Measurements from ENCODE around the gene NUP214. TPM values are rescaled to one million over a fixed set of nuclear protein-coding genes. Genes with fewer than 3 reads are reported as not detected.

The NUP214 gene
- total RNA-seq, 1 experiment from 2014 or later = 64.2 TPM

DNA sequence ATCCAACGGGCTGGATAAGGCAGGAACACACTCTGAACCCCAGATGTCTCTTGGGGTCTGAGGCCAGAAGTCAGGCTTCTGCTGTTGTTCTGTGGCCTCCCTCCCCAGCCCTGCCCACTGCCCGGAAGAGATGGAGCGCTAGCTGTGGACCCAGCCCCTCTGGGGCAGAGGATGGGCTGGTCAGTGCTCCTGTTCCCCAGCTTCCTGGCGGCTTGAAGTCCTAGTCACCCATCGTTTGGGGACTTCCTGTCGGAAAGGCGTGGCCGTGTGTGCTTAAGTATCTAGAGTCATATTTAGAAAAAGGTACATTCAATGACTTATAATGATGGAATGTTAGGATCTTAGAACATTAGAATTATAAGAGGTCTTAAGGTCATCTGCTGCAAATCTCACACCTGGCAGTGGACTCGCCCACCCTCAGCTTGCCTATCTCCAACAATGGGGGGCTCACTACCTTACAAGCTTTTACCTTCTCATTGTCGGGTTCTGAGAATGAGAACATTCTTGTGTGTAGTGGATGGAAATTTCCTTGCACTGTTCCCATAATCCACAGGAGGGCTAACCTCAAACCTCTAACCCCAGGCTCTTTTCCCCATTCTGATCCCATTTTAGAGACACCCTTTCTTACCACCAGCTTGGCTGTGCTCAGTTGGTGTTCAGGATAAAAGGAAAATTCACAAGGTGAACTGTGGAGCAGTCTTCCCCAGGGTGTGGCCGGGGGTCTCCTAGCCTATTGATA, 42.4 kb upstream of the NUP214 start:
- no peak overlapping the region for H3K27ac ChIP-seq (ENCODE audit: low read depth, low read length, poor library complexity, severe bottlenecking)
- BruUV-seq (replicated peaks) = no TSS peak
- no peak overlapping the region for H3K4me3 ChIP-seq (ENCODE audit: low read depth, low read length, poor library complexity, severe bottlenecking)
- POLR2A ChIA-PET (ENCODE audit: low non-redundant PET) = interaction anchor here (0.5 kb wide), 1 partner anchor 268 kb away, joined by 6 read pairs; no protein-coding TSS in a partner anchor
- H3K36me3 ChIP-seq (ENCODE audit: insufficient read depth, low read length, poor library complexity, severe bottlenecking) = no peaks in the 10 kb centered on the region
- intact Hi-C loops (cut with micrococcal nuclease; ENCODE audit: unreplicated experiment) = no loop called here
- CTCF ChIA-PET = no interaction called here
- TF ChIP-seq, protein P1, sequence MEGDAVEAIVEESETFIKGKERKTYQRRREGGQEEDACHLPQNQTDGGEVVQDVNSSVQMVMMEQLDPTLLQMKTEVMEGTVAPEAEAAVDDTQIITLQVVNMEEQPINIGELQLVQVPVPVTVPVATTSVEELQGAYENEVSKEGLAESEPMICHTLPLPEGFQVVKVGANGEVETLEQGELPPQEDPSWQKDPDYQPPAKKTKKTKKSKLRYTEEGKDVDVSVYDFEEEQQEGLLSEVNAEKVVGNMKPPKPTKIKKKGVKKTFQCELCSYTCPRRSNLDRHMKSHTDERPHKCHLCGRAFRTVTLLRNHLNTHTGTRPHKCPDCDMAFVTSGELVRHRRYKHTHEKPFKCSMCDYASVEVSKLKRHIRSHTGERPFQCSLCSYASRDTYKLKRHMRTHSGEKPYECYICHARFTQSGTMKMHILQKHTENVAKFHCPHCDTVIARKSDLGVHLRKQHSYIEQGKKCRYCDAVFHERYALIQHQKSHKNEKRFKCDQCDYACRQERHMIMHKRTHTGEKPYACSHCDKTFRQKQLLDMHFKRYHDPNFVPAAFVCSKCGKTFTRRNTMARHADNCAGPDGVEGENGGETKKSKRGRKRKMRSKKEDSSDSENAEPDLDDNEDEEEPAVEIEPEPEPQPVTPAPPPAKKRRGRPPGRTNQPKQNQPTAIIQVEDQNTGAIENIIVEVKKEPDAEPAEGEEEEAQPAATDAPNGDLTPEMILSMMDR (conservative IDR thresholded peaks at IDR 0.05; ENCODE audit: low read depth, low read length) = no peak
- no peak for TF ChIP-seq EZH2 (IDR thresholded peaks at IDR 0.05; ENCODE audit: borderline replicate concordance, low read depth, low read length, poor library complexity, severe bottlenecking)
- no peak for DNase-seq (ENCODE audit: low spot score)
- H3K27me3 ChIP-seq (replicated peaks; ENCODE audit: insufficient read depth, low read depth, low read length, poor library complexity) = peaks cover 7% of the 10 kb centered on the region
- no peaks in the 10 kb centered on the region for H3K4me1 ChIP-seq (ENCODE audit: insufficient read depth, low read length, poor library complexity, severe bottlenecking)
- H3K9me3 ChIP-seq (ENCODE audit: low read depth, low read length, poor library complexity, severe bottlenecking) = no peaks in the 10 kb centered on the region

DNA sequence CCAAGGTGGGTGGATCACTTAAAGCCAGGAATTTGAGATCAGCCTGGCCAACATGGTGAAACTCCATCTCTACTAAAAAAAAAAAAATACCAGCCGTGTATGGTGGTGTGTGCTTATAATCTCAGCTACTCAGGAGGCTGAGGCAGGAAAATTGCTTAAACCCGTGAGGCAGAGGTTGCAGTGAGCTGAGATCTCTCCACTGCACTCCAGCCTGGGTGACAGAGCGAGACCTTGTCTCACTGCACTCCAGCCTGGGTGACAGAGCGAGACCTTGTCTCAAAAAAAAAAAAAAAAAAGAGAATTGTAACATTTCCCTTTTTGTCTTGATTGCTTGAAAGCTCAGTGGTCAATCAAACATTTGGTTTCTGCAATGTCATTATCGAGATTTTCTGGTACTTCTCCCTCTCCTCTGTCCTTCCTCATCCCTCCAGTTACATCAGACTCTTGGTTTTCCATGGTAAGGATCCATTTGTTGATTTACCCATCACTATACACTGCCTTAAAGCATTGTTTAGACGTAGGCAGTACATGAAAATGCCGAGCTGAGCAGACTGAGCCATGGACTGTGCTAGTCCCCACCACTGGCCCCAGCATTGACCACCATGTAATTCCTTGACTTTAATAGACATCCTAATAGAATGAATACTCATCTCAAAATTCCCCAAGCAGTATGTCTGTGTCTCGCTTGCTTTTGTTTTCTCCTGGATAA, 40.6 kb upstream of the NUP214 start:
- Histone ChIP-seq H3K4me3 (ENCODE audit: low read depth, low read length, poor library complexity, severe bottlenecking) (no peak overlapping the region), H3K27ac (ENCODE audit: low read depth, low read length, poor library complexity, severe bottlenecking) (no peak overlapping the region), H3K36me3 (ENCODE audit: insufficient read depth, low read length, poor library complexity, severe bottlenecking) (no peaks in the 10 kb centered on the region), H3K9me3 (ENCODE audit: low read depth, low read length, poor library complexity, severe bottlenecking) (no peaks in the 10 kb centered on the region), H3K4me1 (ENCODE audit: insufficient read depth, low read length, poor library complexity, severe bottlenecking) (no peaks in the 10 kb centered on the region), H3K27me3 (replicated peaks; ENCODE audit: insufficient read depth, low read depth, low read length, poor library complexity) (peaks cover 7% of the 10 kb centered on the region)
- no peak for DNase-seq (ENCODE audit: low spot score)
- CTCF ChIA-PET = interaction anchor here (0.6 to 0.8 kb wide), 3 partner anchors 10 to 211 kb away, joined by 3 to 15 read pairs (median 4); no protein-coding TSS in a partner anchor
- BruUV-seq (replicated peaks) = no TSS peak
- intact Hi-C loops (cut with micrococcal nuclease; ENCODE audit: unreplicated experiment) = no loop called here
- POLR2A ChIA-PET (ENCODE audit: low non-redundant PET) = interaction anchor here (0.6 kb wide), 1 partner anchor 41 kb away, joined by 10 read pairs; no protein-coding TSS in a partner anchor
- TF ChIP-seq, protein P1 (conservative IDR thresholded peaks at IDR 0.05; ENCODE audit: low read depth, low read length) = no peak

DNA sequence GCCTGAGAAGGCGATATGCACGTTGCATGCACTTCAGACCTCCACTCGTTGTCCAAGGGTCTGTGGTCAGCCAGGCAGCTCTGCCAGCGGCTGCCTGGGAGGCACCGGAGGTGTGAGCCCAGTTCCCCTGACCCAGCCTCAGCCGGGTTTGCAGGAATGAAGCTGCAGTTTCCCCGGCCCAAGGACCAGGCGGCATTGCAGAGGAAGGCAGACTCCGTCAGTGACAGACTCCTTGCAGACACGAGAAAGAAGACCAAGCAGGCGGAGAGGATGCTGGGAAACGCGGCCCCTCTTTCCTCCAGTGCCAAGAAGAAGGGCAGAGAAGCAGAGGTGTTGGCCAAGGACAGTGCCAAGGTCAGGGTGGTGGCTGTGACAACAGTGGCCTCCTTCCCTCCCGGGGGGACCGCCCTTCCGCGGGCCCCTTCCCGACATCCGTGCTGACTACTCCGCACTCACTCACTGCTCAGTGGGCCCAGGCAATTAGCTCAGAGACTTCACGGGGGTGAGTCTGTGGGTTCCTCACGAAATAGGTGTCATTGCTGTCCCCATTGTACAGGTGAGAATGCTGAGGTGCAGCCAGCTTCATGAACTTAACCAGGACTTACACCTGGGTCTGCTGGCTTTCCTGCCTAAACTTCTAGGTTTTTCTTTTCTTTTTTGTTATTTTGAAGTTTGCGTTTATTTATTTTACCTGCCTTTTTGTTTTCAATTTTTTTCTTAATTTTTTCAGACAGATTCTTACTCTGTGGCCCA, 39.8 kb upstream of the NUP214 start:
- ChIA-PET CTCF (interaction anchor here (0.6 to 0.8 kb wide), 3 partner anchors 8 to 210 kb away, joined by 3 to 15 read pairs (median 9); no protein-coding TSS in a partner anchor), POLR2A (ENCODE audit: low non-redundant PET) (interaction anchor here (0.6 kb wide), 1 partner anchor 42 kb away, joined by 10 read pairs; no protein-coding TSS in a partner anchor)
- BruUV-seq (replicated peaks) = no TSS peak
- Histone ChIP-seq H3K9me3 (ENCODE audit: low read depth, low read length, poor library complexity, severe bottlenecking) (no peaks in the 10 kb centered on the region), H3K36me3 (ENCODE audit: insufficient read depth, low read length, poor library complexity, severe bottlenecking) (no peaks in the 10 kb centered on the region), H3K27ac (ENCODE audit: low read depth, low read length, poor library complexity, severe bottlenecking) (no peak overlapping the region), H3K4me3 (ENCODE audit: low read depth, low read length, poor library complexity, severe bottlenecking) (no peak overlapping the region), H3K27me3 (replicated peaks; ENCODE audit: insufficient read depth, low read depth, low read length, poor library complexity) (peaks cover 7% of the 10 kb centered on the region), H3K4me1 (ENCODE audit: insufficient read depth, low read length, poor library complexity, severe bottlenecking) (no peaks in the 10 kb centered on the region)
- intact Hi-C loops (cut with micrococcal nuclease; ENCODE audit: unreplicated experiment) = no loop called here
- TF ChIP-seq, protein P1 (conservative IDR thresholded peaks at IDR 0.05; ENCODE audit: low read depth, low read length) = no peak
- DNase-seq (ENCODE audit: low spot score) = no peak
